GM12891 (cell line): ENCODE data around the gene SCN3A.

Source experiments
- POLR2A ChIP-seq: IDR thresholded peaks from 2 replicates; pipeline ENCODE4 v1.6.1; 2011; ENCODE audit warnings: low read depth, low read length, control low read depth
- POLR2AphosphoS5 ChIP-seq: IDR thresholded peaks from 2 replicates; pipeline ENCODE4 v1.6.1; 2011; ENCODE audit warnings: low read depth, low read length, control low read depth
- POU2F2 ChIP-seq: IDR thresholded peaks from 2 replicates; pipeline ENCODE4 v1.6.1; 2011; ENCODE audit warnings: low read depth, mild to moderate bottlenecking, control low read depth, low read length, moderate library complexity
- TAF1 ChIP-seq: IDR thresholded peaks from 2 replicates; pipeline ENCODE4 v1.6.1; 2011; ENCODE audit warnings: low read depth, low read length, control low read depth

DNA sequence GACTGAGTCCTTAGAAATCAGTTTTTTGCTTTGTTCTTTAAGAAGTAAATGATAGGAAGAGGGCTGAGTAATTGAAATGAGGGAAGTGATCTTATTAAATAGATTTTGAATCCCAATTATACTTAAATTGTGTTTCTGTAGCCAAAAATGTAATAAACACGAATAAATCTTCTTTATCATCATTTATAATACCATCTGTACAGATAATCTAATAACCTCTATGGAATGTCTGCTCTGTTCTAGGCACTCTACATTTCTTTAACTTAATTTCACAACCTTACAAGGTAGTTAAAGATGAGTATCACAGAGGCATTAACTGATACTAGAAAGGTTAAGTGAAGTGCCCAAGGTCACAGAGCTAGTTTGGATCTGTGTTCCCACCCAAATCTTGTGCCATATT, 21.1 kb upstream of the SCN3A start:
- TF ChIP-seq POLR2A (no peak), POLR2AphosphoS5 (no peak), TAF1 (no peak), POU2F2 (no peak)
